GF-D8 (cell line): ENCODE measurements around the gene PTPRN2.

ENCODE experiments used
- DNase-seq: peaks from one replicate; lab custom pipeline; 2025; lab: John Stamatoyannopoulos, UW

Gene PTPRN2

DNA sequence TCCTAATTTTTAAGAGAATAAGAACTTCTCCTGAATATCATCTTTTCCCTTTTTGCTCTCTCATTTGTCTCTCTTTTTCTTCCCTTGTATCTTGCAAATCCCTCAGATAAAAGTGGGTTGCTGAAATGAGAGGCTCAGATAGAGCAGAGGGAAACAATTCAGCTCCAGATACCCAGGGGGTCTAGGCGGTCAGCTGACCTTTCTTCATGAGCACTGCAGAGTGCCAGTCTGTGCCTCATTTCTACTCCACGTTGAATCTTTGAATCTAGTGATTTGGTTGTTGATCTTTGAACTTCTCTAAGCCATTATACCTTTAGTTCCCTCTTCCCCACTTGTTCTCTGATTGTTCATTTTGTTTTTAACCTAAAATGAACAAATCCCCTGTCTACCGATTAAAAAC lies 572.6 kb downstream of the PTPRN2 start:
- DNase-seq, result no peak

DNA sequence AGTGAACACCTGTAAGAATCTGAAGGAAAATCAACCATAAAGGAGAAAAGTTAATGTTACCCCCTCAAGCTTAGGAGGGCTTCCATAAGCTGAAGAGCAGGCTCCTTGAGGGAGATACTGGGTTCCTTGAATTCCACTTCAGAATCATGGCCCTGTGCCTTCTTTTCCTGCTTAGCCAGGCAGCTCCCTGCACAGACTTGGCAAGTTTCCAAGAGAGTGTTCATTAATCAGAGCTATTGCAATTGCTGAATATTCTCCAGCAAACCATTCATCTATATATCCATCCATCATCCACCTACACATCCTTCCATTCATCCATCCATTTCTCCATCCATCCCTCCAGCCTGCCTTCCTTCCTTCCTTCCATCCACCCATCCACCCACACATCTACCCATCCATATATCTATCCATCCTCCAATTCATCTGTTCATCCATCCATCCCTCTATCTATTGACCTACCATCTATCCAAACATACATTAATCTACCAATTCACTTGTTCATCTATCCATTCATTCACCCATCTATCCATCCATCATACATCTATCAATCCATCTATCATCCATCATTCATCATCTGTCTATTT lies 574.4 kb downstream of the PTPRN2 start:
- no peak for DNase-seq

DNA sequence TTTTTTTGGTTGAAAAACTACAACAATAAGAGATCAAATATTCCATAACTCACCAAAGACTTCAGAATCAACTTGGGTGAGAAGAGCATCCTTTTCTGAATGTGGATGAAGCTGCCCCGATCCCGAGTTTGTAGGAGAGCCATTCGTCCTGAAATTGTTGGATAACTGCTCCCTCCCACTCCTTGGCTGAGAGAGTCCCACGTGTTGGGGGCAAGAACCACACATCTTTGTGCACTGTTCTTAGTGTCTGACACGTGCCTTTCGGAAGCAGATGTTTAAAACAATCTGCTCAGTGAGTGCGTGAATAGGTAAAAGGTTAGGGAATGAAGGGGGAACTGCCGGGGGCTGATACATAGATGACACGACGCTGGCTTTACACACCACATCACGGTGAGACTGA lies 575.7 kb downstream of the PTPRN2 start:
- DNase-seq, result no peak

DNA sequence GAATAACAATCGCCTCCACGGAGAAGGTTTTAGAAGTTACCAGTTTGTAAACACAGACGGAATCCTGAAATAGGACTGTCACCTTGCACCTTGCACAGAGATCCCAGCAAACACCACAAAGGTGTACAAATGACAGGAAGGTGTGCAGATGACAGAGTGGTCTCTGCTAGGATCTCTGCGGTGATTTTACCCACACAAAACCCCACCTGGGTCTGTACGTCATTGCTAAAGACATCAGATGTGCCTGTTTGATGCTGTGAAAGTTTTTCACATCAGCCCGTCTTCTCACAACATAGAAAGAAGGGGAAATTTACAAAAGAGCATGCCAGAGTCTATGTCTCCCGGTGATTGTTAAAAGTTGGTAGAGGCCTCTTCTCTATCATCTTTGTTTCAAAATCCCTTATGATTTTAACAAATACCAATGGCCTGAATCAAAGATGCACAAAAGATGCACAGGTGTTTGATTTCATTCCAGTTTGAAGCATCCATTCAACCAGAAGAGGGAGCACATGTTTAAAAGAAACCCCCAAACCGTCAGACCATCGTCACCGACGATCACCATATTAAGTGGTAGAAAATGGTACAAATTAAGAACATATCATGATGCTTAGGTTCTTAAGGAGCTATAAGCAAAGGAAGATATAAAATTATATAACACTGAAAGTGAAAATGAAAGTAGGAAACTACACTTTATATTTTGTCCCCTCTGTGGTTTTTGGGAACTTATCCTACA lies 576.5 kb downstream of the PTPRN2 start:
- DNase-seq, result no peak

- no peak for DNase-seq
These were observed 577.7 kb downstream of the PTPRN2 start for GRCh38 chr7:158009886-158010285.

GRCh38 chr7:158008267-158008666 lies 579.4 kb downstream of the PTPRN2 start:
- no peak for DNase-seq

DNA sequence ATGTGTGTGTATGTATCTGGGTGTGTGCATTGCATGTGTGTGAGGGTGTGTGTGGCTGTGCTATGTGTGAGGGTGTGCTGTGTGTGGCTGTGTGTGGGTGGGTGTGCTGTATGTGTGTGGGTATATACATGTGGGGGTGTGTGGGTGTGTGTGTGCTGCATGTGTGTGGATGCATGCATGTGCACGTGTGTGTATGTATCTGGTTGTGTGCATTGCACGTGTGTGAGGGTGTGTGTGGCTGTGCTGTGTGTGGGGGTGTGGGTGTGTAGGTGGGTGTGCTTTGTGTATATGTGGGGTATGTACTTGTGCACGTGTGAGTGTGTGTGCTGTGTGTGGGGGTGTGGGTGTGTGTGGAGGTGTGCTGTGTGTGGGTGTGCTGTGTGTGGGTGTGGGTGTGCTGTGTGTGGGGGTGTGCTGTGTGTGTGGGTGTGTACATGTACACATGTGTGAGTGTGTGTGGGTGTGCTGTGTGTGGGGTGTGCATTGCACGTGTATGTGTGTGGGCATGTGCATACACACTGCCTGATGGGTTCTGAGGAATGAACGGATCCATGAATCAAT lies 579.8 kb downstream of the PTPRN2 start:
- no peak for DNase-seq

- no peak for DNase-seq
These were observed 580.6 kb downstream of the PTPRN2 start for GRCh38 chr7:158006841-158007696.

GRCh38 chr7:158005531-158005930 lies 582.1 kb downstream of the PTPRN2 start:
- DNase-seq, result no peak

GRCh38 chr7:158004123-158004490 lies 583.5 kb downstream of the PTPRN2 start:
- no peak for DNase-seq

- DNase-seq, result no peak
These were observed 584.0 kb downstream of the PTPRN2 start for GRCh38 chr7:158003441-158004122.

DNA sequence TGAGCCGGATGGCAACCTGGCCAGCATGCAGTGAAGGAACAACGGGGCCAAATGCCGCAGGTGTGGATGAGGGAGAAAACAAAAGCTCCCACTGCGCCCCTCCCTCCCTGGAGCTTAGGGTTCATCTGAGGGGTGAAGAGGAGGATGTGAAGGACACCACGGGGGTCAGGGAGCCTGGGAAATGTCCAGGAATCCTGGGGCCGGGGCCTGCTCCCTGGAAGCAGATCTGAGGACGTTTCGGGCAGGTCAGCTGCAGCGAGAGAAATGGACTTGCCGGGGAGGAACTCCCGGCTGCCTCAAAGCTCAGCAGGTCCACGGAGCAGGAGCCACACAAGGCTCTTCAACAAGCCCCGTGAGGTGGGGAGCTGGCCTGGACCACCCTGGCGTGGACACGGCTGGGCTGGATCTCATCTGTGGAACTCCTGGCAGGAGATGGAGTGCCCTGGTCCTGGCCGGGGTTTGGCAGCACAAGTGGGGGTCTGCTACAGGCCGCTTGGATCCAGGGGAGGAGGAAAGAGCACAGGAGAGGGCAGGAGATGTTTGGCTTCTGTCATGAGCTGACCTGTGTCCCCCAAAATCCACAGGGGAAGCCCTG lies 585.0 kb downstream of the PTPRN2 start:
- no peak for DNase-seq

DNA sequence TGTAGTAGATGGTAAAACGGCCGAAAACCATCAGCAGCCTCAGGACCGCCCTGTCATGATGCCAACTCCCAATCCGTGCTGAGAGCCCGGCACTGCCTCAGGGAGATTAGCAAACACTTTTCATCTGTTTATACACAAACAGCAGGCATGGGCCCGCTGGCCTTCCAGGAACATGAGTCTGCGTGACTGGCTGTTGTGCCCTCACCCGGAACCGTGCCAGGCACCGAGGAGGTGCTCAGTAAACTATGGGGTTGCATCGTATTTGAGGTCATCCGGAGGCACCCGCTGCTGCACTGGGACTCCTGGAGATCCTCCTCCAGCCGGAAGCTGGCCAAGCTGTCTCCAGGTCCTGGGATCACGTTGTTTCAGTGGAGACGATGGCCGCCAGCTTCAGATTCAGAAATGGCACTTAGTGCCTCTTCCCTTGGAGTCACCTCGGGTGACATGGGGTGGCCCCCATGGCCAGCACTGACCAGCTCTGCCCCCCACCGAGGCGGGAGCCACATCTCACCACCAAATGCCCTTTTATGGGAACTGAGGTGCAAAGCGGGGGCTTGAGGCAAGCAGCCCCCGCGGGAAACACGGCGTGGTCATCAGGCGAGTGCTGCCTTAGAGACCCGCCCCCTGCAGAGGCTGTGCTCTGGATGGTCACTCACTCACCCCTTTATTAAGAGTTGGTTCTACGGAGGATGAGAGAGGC lies 585.9 kb downstream of the PTPRN2 start:
- no peak for DNase-seq

DNA sequence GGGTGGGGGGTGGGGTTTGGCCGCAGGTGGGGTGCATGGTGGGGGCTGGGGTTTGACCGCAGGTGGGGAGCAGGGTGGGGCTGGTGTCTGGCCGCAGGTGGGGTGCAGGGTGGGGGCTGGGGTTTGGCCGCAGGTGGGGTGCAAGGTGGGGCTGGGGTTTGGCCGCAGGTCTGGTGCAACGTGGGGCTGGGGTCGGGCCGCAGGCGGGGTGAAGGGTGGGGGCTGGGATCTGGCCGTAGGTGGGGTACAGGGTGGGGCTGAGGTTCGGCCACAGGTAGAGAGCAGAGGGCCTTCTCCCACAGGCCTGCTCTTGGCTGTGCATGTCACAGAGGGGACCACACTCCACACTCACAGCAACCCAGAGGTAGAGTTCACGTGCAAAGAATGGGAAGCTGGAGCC lies 586.6 kb downstream of the PTPRN2 start:
- no peak for DNase-seq

GRCh38 chr7:158000160-158000559 lies 587.5 kb downstream of the PTPRN2 start:
- DNase-seq, result no peak

DNA sequence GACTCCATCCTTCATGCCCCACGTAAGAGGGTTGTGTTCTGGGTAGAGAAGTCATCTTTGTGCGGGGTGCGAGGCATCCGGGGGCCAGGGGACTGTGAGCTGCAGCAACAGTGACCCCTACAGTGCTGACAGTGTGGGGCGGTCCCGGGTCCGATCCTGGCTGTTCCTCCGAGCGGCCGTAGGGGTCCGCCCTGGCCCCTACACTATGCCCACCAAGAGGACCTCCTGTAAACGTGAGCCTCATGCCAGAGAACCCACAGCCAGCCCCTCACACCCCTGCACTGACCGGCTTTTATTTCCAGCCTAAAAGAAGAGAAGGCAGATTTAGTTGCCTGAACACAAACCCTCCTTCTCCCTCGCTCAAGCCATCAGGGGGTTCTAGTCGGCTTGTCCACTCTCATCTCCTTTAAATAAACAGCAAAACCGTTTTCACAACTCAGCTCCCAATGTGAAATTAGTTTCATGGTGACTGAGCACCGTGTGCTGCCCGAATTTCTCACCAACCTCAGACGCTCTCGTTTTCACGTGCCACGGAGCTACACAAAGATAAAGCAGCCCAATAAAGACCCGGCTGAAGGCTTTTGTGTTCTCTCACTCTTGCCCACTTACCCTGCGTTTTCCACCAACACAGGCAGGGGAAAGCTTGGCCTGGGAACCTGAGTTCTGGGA lies 588.6 kb downstream of the PTPRN2 start:
- DNase-seq, result no peak

- no peak for DNase-seq
These were observed 590.2 kb downstream of the PTPRN2 start for GRCh38 chr7:157997471-157997870.

DNA sequence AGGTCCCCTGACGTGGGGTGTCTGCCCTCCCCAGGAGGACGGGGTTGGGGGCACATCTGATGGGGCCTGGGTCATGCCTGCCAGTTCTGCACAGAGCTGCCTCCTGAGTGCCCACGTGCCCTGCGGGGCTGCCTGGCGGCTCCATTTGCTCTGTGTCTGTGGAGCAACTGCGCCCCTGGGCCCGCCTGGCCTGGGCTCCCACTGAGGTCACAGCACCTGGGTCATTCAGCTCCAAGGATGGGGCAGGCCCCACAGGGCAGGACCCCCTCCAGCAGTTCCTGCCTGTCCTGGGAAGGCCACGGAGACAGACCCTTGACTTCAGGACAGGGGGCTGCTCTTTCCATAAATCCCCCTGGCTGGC lies 590.6 kb downstream of the PTPRN2 start:
- no peak for DNase-seq

DNA sequence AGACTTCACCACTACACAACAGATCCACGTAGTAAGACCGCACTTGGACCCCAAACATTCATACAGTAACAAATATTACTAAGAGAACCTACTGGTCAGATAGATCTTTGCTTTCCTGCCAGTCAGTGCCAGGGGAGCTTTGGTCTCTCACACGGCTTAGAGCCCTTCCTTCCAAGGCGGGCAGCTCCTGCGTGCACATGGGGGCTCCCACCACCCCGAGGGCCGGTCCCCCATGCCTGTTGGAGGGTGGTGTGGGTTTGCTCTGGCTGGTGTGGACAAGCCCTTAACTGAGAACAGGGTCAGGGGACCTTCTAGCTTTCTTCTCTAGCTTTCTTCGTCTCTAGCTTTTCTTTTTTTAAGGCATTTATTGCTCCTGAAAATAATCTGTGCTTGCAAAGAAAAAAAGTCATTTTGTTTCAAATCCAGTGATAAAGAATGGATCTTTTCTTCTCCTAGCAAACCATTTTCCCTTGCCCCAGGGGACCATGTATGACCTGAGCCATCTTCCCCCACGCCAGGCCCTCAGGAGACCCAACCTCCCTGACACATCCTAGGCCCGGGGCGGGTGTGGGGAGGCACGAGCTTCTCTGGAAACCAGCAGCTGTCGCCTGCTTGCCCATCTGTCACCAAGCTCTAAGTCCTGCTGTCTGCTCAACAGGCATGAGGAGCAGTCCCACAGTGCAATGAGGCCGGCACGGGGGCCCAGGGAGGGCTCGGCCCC lies 591.1 kb downstream of the PTPRN2 start:
- no peak for DNase-seq

DNA sequence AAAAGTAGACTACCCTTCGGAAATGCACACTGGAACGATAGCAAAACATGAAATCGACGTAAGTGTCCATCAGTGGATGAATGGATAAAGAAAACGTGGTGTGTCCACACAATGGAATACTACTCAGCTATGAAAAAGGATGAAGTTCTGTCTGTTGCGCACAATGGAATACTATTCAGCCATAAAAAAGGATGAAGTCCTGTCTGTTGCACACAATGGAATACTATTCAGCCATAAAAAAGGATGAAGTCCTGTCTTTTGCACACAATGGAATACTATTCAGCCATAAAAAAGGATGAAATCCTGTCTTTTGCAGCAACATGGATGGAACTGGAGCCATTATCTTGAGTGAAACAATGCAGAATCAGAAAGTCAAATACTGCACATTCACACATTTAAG lies 591.8 kb downstream of the PTPRN2 start:
- DNase-seq, result no peak
